Ammon's horn (tissue), 1 donor: ENCODE results near the gene E2F4.

ENCODE experiments used
- DNase-seq: peaks from one replicate; pipeline ENCODE4 v3.0.0-alpha.2; 2016; ENCODE audit warnings: low spot score

Gene E2F4

DNA sequence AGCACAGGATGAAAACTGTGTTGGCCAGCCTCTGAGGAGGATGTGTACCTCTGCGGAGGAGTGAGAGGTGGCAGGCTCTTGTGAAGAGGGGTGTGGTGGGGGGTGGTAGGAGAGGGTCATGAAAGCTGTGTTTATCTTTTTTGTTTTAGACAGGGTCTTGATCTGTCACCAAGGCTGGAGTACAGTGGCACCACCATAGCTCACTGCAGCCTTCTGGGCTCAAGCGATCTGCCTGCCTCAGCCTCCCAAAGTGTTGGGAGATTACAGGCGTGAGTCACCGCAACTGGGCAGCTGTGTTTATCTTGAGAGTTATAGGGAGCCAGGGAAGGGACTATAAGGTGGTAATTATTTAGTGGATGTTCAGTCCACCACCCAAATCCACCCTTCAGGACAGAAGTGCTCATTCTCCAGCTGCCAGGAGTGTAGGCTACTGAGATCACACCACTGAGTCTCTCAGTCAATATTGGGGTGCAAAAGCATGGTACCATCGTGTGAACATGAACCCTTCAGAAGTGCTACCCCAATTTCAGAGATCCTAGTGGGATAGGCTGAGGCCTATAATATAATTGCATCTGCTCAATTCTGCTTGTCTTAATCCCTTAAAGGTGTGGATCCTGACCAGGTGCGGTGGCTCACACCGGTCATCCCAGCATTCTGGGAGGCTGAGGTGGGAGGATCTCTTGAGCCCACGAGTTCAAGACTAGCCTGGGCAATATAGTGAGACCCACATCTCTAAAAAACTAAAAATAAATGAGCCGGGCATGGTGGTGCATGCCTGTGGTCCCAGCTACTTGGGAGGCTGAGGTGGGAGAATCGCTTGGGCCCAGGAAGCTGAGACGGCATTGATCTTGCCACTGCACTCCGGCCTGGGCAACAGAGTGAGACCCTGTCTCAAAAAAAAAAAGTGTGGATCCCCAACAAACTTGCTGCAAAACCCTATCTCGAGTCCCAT, 1.2 kb upstream of the E2F4 start:
- DNase-seq = no peak

- DNase-seq = no peak
These were observed 452 bp upstream of the E2F4 start for GRCh38 chr16:67191411-67191994.

GRCh38 chr16:67192781-67193361, 916 bp downstream of the E2F4 start:
- no peak for DNase-seq

- no peak for DNase-seq
These were observed 1.6 kb downstream of the E2F4 start for GRCh38 chr16:67193536-67193935.

- DNase-seq = no peak
These were observed 2.3 kb downstream of the E2F4 start for GRCh38 chr16:67194260-67194659.

DNA sequence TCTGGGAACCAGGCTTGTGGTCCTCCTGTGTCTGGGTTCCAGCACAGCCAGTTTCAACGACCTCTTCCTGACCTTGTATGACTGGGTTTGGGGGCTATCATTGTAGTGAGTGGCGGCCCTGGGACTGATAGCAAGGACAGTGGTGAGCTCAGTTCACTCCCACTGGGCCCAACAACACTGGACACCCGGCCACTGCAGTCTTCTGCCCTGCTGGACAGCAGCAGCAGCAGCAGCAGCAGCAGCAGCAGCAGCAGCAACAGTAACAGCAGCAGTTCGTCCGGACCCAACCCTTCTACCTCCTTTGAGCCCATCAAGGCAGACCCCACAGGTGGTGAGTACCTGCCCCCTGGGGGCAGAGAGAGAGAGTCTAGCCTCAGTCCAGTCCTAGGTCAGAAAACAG, 3.7 kb downstream of the E2F4 start:
- no peak for DNase-seq

DNA sequence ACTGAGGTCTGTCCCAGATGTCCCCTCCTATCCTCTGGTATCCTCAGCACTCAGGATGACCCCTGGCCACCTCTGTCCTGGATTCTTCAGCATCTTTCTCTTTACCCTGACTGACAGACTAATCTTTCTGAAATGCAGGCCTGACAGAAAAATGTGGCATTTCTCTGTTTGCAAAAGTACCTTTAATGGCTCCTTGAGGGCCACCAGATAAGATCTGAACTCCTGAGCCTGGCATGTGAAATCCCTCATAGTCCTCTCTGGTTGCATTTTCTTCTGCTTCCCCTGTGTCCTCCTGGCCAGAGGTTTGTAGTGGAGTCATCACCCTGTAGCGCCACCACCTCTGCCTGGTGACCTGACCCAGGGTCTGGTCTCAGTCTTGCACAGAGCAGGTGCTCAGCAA, 4.9 kb downstream of the E2F4 start:
- DNase-seq = no peak

GRCh38 chr16:67197704-67198103, 5.7 kb downstream of the E2F4 start:
- no peak for DNase-seq

DNA sequence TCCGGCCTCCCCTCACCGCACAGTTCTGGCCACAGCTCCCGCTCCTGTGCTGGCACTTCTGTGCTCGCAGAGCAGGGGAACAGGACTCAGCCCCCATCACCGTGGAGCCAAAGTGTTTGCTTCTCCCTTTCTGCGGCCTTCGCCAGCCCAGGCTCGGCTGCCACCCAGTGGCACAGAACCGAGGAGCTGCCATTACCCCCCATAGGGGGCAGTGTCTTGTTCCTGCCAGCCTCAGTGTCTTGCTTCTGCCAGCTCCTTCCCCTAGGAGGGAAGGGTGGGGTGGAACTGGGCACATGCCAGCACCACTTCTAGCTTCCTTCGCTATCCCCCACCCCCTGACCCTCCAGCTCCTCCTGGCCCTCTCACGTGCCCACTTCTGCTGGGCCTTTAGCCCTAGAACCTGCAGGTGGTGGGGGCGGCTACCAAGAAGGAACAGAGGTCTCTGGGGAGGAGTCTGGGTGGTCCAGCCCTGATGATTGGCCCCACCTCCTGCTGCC, 6.3 kb downstream of the E2F4 start:
- DNase-seq = peak; percentile 68

- no peak for DNase-seq
These were observed 7.3 kb downstream of the E2F4 start, which contains the start of gene ELMO3 for GRCh38 chr16:67199011-67199807. ELMO3 (plus strand) TSS chr16:67199131; CDS start chr16:67199327, 196 bp downstream.

- DNase-seq = no peak
These were observed 7.8 kb downstream of the E2F4 start for GRCh38 chr16:67199808-67200198.

GRCh38 chr16:67200491-67200890, 8.5 kb downstream of the E2F4 start:
- no peak for DNase-seq

GRCh38 chr16:67201411-67202345, 9.7 kb downstream of the E2F4 start:
- no peak for DNase-seq

- no peak for DNase-seq
These were observed 10.5 kb downstream of the E2F4 start for GRCh38 chr16:67202426-67202825.

DNA sequence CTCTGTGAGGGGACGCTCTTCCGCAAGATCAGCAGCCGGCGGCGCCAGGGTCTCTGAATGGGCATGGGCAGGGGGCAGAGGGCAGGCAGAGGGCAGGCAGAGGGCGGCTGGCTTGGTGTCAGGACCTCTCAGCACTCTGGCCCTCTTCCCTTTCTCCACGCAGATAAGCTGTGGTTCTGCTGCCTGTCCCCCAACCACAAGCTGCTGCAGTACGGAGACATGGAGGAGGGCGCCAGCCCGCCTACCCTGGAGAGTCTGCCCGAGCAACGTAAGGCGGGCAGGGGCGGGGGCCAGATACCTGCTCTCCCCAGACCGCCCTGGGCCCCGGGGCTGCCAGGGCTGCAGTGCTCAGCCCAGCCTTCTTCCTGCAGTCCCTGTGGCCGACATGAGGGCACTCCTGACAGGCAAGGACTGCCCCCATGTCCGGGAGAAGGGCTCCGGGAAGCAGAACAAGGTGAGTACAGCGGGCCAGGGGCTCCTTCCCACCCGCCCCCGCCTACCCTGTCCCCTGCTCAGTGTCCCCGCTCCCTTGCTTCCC, 11.1 kb downstream of the E2F4 start:
- DNase-seq = no peak

DNA sequence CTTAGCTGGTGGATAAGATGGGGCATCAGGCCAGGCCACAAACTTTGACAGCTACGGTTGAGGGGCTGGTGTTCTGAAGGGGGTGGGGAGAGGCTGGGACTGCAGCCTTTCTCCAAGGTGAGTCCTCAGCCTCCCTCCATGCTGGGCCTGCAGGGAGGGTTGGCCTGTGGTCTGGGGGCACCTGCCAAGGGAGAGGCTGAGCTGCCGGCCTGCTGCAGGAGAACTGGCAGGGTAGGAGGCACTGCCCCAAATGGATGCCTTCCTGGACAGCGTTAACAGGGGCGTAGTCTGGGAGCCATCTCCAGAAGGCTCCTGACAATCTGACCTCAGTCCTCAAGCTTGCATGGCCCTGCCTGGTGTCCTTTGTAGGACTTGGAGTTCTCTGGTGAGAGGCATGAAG, 12.1 kb downstream of the E2F4 start:
- no peak for DNase-seq

DNA sequence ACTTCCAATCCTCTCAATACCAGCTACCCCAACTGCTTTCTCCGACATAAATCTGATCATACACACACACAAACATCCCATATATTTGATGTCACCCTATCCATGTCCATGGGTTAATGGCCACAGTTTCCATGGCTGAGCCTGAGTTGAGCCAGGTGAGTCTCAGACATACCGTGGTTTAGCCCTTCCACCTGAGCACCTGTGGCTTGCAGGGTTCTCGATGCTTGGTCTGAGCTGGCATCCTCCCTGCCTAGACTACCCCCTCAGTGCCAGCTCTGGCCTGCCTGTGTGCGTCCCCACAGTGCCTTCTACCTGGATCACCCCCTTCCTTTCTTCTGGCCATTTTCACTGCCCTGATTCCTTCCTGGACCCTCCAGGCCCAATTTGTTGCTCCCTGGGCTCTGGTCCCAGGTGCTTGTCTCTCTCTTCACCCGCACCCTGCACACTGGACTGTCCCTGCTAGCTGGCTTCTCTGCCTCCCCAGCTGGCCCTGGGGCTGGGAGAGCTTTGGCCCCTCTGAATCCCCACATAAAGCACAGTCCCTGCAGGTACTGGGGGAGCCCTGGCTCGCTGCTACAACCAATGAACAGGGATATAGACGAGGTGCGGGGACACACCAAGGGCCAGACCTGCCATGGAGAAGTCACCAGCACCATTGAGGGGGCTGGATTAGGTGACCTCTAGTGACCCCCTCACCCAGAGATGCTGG, 14.3 kb downstream of the E2F4 start:
- DNase-seq = no peak

DNA sequence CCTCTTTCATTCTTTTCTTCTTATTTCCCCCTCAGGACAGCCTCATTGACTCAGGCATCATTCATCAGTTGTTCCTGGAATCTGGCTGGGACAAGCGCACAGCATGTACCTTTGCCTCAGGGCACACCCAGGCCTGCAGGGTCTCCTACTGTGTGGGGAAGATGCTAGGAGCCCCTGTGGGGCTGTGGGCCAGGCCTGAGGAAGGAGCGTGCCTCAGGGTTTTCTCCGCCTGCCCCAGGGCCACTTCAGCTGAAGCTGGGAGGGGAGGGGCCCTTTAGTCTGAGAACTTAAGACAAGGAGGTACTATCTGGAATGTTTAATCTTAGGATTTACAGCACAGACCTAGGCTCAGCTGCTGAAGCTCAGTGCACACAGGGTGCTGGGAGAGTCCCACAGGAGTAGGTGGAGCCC, 14.9 kb downstream of the E2F4 start:
- no peak for DNase-seq

- no peak for DNase-seq
These were observed 15.5 kb downstream of the E2F4 start for GRCh38 chr16:67207249-67208091.
